ENCODE data around the gene NFASC.

- no peak for TF ChIP-seq CTCF (IDR thresholded peaks at IDR 0.05)
- no peak for TF ChIP-seq POLR2A (IDR thresholded peaks at IDR 0.05)
These were observed 174.1 kb downstream of the NFASC start for GRCh38 chr1:205044741-205045140.

Measured in adrenal gland (tissue), 5 donors.